Measurements from ENCODE around the gene SRBD1. TPM values are rescaled to one million over a fixed set of nuclear protein-coding genes. Genes with fewer than 3 reads are reported as not detected.

Gene SRBD1
- total RNA-seq, 1 experiment from 2014 or later: 22.8 TPM

Other genes starting within 250 kb of the SRBD1 start
- 3.1 to 5.8 TPM (median 3.8 TPM) in 3 replicates for gene PRKCE, start 40.4 kb upstream of the SRBD1 start, total RNA-seq (2021)

Data from WTC11 (cell line).